Left cardiac atrium (tissue), 4 donors: Measurements from ENCODE around the gene C1orf105. TPM values are rescaled to one million over a fixed set of nuclear protein-coding genes. Genes with fewer than 3 reads are reported as not detected.

Experiments
- ATAC-seq, 2 donors: fragments of 200-7000 bp; cut with Tn5 transposase; one replicate each; pipeline ENCODE4 v1.9.1; 2020; ENCODE audit warnings: mild to moderate bottlenecking in 2 of 2, moderate library complexity in 2 of 2
- DNase-seq: peaks from one replicate; pipeline ENCODE4 v3.0.0-alpha.2; 2020
- intact Hi-C, 2 donors: fragments of 100-400 bp; cut with DNase I; formaldehyde crosslinking; loops; one replicate each; pipeline versions ENCODE4 v1.14.1 to v1.15.1; 2022 to 2023
- total RNA-seq, 2 donors: library from RNA; stranded (reverse); fragmentation: NEBNext Ultra II Directional; extraction: Animal tissue kit (Norgen Biotek cat#: 25700); gene quantifications; one replicate each; pipeline ENCODE4 v1.2.1, GENCODE V29; 2021
- donor health status: DM: no; HTN: yes; CAD: no.
- donor health status: DM: no; HTN: yes; CAD: no; lungs with severe emphysema.
- donor health status: DM: yes; HTN: yes; CAD: no.
- donor health status: Dilated cardiomyopathy.

C1orf105 gene
- total RNA-seq, 2 donors from 2014 or later: 7.1 to 19.9 TPM

DNA sequence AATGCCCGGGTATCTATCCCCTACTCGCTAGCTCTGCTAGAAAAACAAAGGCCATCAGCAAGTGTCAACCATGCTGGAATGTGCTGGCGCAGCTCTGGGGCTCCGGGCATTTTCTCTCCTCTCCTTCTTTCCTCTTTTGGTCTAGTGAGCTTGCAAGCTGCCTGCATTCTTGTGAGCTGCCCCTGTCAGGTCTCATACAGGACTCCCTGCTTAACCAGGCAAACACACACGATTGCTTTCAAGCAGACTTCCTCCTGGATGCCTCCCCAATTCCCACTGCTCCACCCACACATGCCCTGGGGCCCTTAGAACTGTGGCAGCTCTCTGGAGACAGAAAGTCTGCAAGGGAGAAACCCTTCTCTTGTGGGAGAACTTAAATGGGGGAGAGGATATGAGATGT, 76.7 kb downstream of the C1orf105 start:
- DNase-seq (no peak), ATAC-seq (peak; percentile 40 to 78)
- intact Hi-C loops: no loop called here

DNA sequence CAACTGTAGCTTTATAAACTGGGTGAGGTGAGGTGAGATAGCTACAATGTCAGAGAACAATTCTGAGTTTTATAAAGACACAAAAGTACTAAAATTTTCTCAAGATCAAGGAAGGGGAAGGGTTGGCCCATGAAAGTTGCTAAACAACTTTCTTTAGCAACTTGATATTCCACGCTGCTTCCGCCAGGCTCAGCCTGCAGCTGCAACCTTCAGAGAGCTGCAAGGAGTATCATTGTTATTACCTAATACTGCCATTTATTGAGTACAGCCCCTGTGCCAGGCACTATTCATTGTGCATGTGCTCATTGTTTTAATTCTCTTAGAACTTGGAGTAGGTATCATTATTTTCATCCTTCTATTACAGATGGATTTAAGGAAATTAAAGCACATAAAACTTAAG, 78.4 kb downstream of the C1orf105 start:
- intact Hi-C loops: no loop called here
- no peak for ATAC-seq
- DNase-seq: no peak

DNA sequence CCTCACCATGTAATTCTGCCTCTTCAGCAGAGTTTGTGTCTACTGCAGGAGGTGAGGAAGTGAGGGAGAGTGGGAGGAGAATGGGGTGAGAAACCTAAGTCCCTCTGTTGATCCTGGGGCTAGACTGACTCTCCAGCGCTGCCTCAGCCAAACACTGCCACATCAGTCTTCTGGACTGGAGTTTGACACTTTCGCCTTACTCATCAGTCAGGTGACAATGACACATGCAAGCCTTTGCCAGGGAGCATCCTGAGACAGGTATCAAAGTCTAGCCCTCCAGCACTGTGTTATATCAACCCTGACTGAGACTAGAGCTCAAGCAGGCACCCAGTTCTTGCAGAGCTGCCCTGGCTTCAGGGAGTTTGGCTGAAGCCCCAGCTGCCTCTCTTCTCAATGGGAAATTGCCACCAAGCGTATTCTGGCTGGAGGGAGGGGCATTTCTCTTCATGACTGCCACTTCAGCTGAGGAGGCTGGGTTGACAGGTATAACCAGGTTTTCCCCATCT, 79.2 kb downstream of the C1orf105 start:
- ATAC-seq (peak in 1 of 2 donors; percentile 80), DNase-seq (no peak)

GRCh38 chr1:172500207-172500606, 79.7 kb downstream of the C1orf105 start:
- DNase-seq: no peak
- intact Hi-C loops: no loop called here
- no peak for ATAC-seq

More for the DNA sequence above, 79.2 kb downstream of the C1orf105 start:
- intact Hi-C loops: no loop called here

GRCh38 chr1:172507741-172508140, 87.3 kb downstream of the C1orf105 start:
- DNase-seq (no peak), ATAC-seq (peak in 1 of 2 donors; percentile 21)
- intact Hi-C loops: no loop called here

GRCh38 chr1:172510479-172510878, 90.0 kb downstream of the C1orf105 start:
- no peak for DNase-seq
- no peak for ATAC-seq
- intact Hi-C loops: no loop called here

DNA sequence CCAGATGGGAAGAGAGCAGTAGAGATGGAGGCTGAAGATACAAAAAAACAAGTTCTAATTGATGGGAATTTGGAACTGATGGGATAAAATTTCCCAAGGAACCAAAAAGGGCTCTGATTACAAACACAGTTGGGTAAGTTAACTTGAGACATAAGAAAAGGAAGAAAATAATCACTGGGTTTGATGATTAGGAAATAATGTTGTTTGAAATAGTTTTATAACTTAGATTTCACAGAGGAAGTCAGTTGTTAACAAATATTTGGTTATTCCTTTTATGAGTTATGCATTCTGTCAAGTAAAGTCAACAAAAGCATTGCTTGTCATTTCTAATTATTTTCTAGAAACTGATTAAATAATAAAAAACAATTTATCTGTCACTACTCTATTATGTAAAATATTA, 92.1 kb downstream of the C1orf105 start:
- no peak for ATAC-seq

GRCh38 chr1:172513479-172513878, 93.0 kb downstream of the C1orf105 start:
- ATAC-seq (no peak), DNase-seq (no peak)
- intact Hi-C loops: no loop called here

More for the DNA sequence above, 92.1 kb downstream of the C1orf105 start:
- intact Hi-C loops: no loop called here
- no peak for DNase-seq

DNA sequence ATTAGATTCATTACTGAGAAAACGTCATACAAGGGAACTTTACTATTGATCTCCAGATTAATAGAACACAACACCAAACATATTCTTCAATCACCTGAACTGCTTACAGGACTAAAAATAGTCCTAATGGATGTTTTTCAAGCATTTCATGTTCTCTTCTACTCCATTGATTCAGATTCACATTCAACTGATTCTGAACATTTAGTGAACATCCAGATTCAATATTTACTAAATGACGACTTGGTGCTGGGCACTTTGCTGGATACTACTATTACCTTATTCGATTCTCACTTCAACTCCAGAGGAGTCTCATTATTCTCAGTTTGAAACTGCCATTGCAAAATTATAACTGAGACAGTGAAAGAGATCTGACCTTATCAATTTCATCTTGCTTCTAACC, 93.6 kb downstream of the C1orf105 start:
- ATAC-seq (no peak), DNase-seq (no peak)
- intact Hi-C loops: no loop called here

GRCh38 chr1:172515436-172515835, 95.0 kb downstream of the C1orf105 start:
- ATAC-seq (no peak), DNase-seq (no peak)

GRCh38 chr1:172515927-172516326, 95.4 kb downstream of the C1orf105 start:
- ATAC-seq: no peak
- intact Hi-C loops: no loop called here
- no peak for DNase-seq

More at GRCh38 chr1:172515436-172515835, 95.0 kb downstream of the C1orf105 start:
- intact Hi-C loops: no loop called here

GRCh38 chr1:172517081-172517480, 96.6 kb downstream of the C1orf105 start:
- no peak for DNase-seq
- intact Hi-C loops: no loop called here
- ATAC-seq: no peak

DNA sequence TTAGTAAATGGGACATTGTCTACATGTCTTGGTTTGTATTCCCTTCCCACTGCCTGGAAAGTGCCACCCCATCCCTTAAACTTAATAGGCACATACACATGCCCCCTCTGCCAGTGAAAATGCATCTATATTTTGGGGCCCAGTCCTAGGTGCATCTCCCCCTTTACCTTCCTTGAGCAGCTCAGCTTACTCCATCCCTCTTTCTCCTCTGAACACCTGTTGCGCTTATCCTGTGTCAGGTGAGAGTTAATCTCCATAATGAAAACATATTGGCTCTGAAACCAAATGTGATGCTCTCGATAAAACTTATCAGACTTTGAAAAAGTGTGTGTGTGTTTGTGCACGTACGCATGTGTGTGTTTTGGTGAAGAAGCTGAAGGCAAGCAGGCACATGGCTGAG, 97.1 kb downstream of the C1orf105 start:
- intact Hi-C loops: no loop called here
- DNase-seq: no peak
- no peak for ATAC-seq

Other genes starting within 250 kb of the C1orf105 start
- 10 to 100 TPM; 12.4 to 14.6 TPM for gene PIGC, start 23.4 kb downstream of the C1orf105 start, total RNA-seq
- gene SUCO, start 112.5 kb downstream of the C1orf105 start, total RNA-seq: 10 to 100 TPM; 25.4 to 30.6 TPM
- under 1 TPM in 1 of 2 donors, not detected in 1; 0.27 TPM for gene FASLG, start 238.4 kb downstream of the C1orf105 start, total RNA-seq